Esophagus squamous epithelium (tissue), 5 donors: ENCODE data around the gene RAX2. TPM values are rescaled to one million over a fixed set of nuclear protein-coding genes. Genes with fewer than 3 reads are reported as not detected.

Experiments used
- DNase-seq: peaks from one replicate; lab custom pipeline; 2025; lab: John Stamatoyannopoulos, UW
- H3K27ac ChIP-seq, 4 donors: fragments of 200-600 bp; sonication (generic); one replicate each; pipeline ENCODE4 v1.5.1; 2016 to 2019; ENCODE audit warnings: mild to moderate bottlenecking in 1 of 4
- H3K27me3 ChIP-seq, 4 donors: fragments of 200-600 bp; sonication (generic); 1 replicate in 3 of 4; 2 replicates in 1 of 4; pipeline versions ENCODE4 v1.5.1 to v1.6.0; 2017 to 2021; ENCODE audit warnings: antibody characterized with exemption in 1 of 4
- H3K36me3 ChIP-seq, 3 donors: fragments of 200-600 bp; sonication (generic); one replicate each; pipeline ENCODE4 v1.5.1; 2016 to 2019
- H3K4me1 ChIP-seq, 3 donors: fragments of 200-600 bp; sonication (generic); one replicate each; pipeline ENCODE4 v1.5.1; 2017 to 2019
- H3K4me3 ChIP-seq, 4 donors: fragments of 200-600 bp; sonication (generic); 1 replicate in 3 of 4; 2 replicates in 1 of 4; pipeline ENCODE4 v1.5.1; 2016 to 2019; ENCODE audit warnings: mild to moderate bottlenecking in 2 of 4, moderate library complexity in 1 of 4
- H3K9me3 ChIP-seq, 3 donors: fragments of 200-600 bp; sonication (generic); one replicate each; pipeline ENCODE4 v1.5.1; 2016 to 2019
- POLR2A ChIP-seq, 4 donors: fragments of 450-650 bp; IDR thresholded peaks; one replicate each; pipeline ENCODE4 v1.6.1; 2017; ENCODE audit warnings: antibody characterized with exemption in 4 of 4, mild to moderate bottlenecking in 4 of 4, moderate library complexity in 3 of 4
- WGBS, 2 donors: methylation state at CpG; one replicate each; pipeline ENCODE4 v1.1.5; 2018; 5-methylcytosine and 5-hydroxymethylcytosine counted together
- intact Hi-C: fragments of 100-400 bp; cut with DNase I; formaldehyde crosslinking; loops from one replicate; pipeline ENCODE4 v1.15.0; 2022
- total RNA-seq, 4 donors: library from RNA; depleted of rRNA; stranded (reverse); fragments of >200 nt; gene quantifications; one replicate each; pipeline ENCODE4 v1.1.0, GENCODE V29; 2016
- TF ChIP-seq, protein P1 (sequence below), 6 experiments: fragments of 450-650 bp in 4 of 6; fragments of 200-600 bp in 2 of 6; sonication (generic) in 2 of 6; IDR thresholded peaks; one replicate each; pipeline ENCODE4 v1.5.1; 2016 to 2019; ENCODE audit warnings: antibody characterized with exemption in 6 of 6, mild to moderate bottlenecking in 4 of 6, moderate library complexity in 4 of 6
- donor health status: DM: yes; HTN: yes; CAD: no.

RAX2 gene
- total RNA-seq, 4 donors from 2014 or later, result not detected

DNA sequence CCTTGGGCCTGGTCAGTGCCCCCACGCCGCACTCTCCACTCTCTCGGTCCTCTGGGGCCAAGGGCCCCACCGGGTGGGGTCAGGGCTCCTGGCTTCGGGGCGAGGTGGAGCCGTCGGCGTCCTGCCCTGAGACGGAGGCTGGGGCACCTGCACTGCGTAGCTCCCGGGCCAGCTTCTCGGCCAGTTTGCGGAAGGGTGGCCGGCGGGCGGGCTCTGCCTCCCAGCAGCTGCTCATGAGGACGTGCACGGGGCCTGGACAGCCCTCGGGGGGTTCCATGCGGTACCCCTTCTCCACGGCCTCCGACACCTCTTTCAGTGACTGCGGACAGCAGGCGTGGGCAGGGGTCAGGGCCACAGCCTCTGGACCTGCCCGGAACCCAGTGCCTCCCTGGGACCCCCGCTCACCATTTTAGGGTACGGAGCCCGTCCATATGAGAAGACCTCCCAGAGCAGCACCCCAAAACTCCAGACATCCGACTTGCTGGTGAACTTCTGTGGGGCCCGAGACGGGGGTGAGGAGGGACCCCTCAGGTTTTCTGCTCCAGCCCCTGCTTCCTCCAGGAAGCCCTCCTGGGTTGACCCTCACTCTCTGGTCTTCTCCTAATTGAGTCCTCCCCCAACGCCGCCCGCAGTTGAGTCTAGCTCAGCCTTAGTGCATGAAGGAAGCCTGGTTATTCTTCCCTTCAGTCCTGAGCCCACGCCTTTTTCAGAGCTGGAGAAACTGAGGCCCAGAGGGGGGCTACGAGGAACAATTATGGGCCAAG is 6.3 kb upstream of the RAX2 start:
- Histone ChIP-seq H3K4me3 (no peak overlapping the region), H3K27ac (no peak overlapping the region), H3K9me3 (peaks cover 0 to 22% (median 14%) of the 10 kb centered on the region in 3 donors), H3K36me3 (no peaks in the 10 kb centered on the region), H3K4me1 (no peaks in the 10 kb centered on the region), H3K27me3 (peaks cover 0 to 28% (median 0%) of the 10 kb centered on the region in 4 donors)
- WGBS, 2 donors, result 72 to 90% methylated on average over 4 to 10 of the region's 37 CpGs
- no peak for DNase-seq
- no peak for TF ChIP-seq POLR2A (IDR thresholded peaks at IDR 0.05)
- TF ChIP-seq, protein P1, sequence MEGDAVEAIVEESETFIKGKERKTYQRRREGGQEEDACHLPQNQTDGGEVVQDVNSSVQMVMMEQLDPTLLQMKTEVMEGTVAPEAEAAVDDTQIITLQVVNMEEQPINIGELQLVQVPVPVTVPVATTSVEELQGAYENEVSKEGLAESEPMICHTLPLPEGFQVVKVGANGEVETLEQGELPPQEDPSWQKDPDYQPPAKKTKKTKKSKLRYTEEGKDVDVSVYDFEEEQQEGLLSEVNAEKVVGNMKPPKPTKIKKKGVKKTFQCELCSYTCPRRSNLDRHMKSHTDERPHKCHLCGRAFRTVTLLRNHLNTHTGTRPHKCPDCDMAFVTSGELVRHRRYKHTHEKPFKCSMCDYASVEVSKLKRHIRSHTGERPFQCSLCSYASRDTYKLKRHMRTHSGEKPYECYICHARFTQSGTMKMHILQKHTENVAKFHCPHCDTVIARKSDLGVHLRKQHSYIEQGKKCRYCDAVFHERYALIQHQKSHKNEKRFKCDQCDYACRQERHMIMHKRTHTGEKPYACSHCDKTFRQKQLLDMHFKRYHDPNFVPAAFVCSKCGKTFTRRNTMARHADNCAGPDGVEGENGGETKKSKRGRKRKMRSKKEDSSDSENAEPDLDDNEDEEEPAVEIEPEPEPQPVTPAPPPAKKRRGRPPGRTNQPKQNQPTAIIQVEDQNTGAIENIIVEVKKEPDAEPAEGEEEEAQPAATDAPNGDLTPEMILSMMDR (IDR thresholded peaks at IDR 0.05), result no peak
- intact Hi-C loops, result no loop called here

DNA sequence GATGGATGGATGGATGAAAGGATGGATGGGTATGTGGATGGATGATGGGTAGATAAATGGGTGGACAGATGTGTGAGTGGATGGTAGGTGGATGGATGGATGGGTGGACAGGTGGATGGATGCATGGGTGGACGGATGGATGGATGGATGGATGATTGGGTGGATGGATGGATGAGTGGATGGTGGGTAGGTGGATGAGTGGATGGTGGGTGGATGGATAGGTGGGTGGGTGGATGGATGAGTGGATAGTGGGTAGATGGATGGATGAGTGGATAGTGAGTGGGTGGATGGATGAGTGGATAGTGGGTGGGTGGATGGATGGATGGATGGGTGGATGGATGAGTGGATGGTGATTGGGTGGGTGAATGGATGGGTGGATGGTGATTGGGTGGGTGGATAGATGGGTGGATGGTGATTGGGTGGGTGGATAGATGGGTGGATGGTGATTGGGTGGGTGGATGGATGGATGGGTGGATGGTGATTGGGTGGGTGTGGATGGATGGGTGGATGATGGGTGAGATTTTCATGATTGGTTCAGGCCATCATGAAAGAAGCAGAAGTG is 4.5 kb upstream of the RAX2 start:
- H3K9me3 ChIP-seq, result peaks cover 0 to 9% (median 7%) of the 10 kb centered on the region in 3 donors
- no peak for DNase-seq
- 68 to 100% methylated on average over 1 of the region's 1 CpG for WGBS, 2 donors
- peaks cover 0 to 5% (median 0%) of the 10 kb centered on the region in 3 donors for H3K4me1 ChIP-seq
- TF ChIP-seq POLR2A (IDR thresholded peaks at IDR 0.05), result no peak
- TF ChIP-seq, protein P1 (IDR thresholded peaks at IDR 0.05), result no peak
- no peak overlapping the region for H3K4me3 ChIP-seq
- intact Hi-C loops, result no loop called here
- H3K27me3 ChIP-seq, result peaks cover 0 to 17% (median 0%) of the 10 kb centered on the region in 4 donors
- H3K27ac ChIP-seq, result no peak overlapping the region
- no peaks in the 10 kb centered on the region for H3K36me3 ChIP-seq

- H3K4me3 ChIP-seq, result no peak overlapping the region
- peaks cover 0 to 5% (median 0%) of the 10 kb centered on the region in 3 donors for H3K4me1 ChIP-seq
- no peak for TF ChIP-seq POLR2A (IDR thresholded peaks at IDR 0.05)
- TF ChIP-seq, protein P1 (IDR thresholded peaks at IDR 0.05), result no peak
- H3K27me3 ChIP-seq, result peaks cover 0 to 20% (median 0%) of the 10 kb centered on the region in 4 donors
- WGBS, 2 donors, result 93% methylated on average over 3 of the region's 5 CpGs; no CpG with 5 or more reads in 1 of the 2 donors
- no peak for DNase-seq
- intact Hi-C loops, result no loop called here
- no peaks in the 10 kb centered on the region for H3K36me3 ChIP-seq
- H3K9me3 ChIP-seq, result peaks cover 0 to 2% (median 0%) of the 10 kb centered on the region in 3 donors
- H3K27ac ChIP-seq, result no peak overlapping the region
These were observed 3.8 kb upstream of the RAX2 start for GRCh38 chr19:3775831-3776230.

DNA sequence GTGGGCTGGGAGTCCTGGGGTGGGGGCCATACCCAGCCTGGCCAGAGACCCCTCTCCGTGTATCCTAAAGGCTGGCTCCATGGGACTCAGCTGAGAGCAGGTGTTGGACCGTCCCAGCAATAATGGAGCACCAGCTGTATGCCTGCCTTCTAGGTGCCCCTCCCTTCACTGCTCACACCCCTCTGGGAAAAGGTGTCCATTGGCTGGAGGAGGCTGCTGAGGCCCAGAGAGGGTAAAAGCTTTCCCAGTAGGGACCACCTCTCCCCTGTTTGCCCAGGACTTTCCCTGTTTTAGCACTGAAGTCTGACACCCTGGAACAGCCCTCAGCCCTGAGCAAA is 3.3 kb upstream of the RAX2 start:
- TF ChIP-seq POLR2A (IDR thresholded peaks at IDR 0.05), result no peak
- TF ChIP-seq, protein P1 (IDR thresholded peaks at IDR 0.05), result no peak
- no peak for DNase-seq
- Histone ChIP-seq H3K27me3 (peaks cover 0 to 20% (median 0%) of the 10 kb centered on the region in 4 donors), H3K36me3 (no peaks in the 10 kb centered on the region), H3K9me3 (no peaks in the 10 kb centered on the region), H3K27ac (no peak overlapping the region), H3K4me1 (peaks cover 0 to 5% (median 0%) of the 10 kb centered on the region in 3 donors), H3K4me3 (no peak overlapping the region)
- intact Hi-C loops, result no loop called here
- no CpG with 5 or more reads among the region's 2 CpGs for WGBS, 2 donors
